HepG2 (cell line): ENCODE measurements around the gene TMEM273. TPM values are rescaled to one million over a fixed set of nuclear protein-coding genes. Genes with fewer than 3 reads are reported as not detected.

ENCODE experiments used
- ATAC-seq: fragments of 200-7000 bp; cut with Tn5 transposase; 3 replicates; pipeline ENCODE4 v1.9.1; 2020; ENCODE audit warnings: mild to moderate bottlenecking, moderate library complexity
- BruUV-seq: library from RNA; stranded (reverse); fragments of 400-500 nt; replicated peaks from 2 replicates; lab custom pipeline; 2021; lab: Mats Ljungman, UMichigan
- CTCF ChIA-PET: fragments of 300-600 bp; formaldehyde crosslinking; extraction: SDS; loops from one replicate; lab custom pipeline; 2021; ENCODE audit warnings: low total read pairs, inconsistent platforms, low intra/inter-chr PET ratio; lab: Yijun Ruan, JAX
- POLR2A ChIA-PET: fragments of 350-600 bp; sonication (Branson Sonifier 250); formaldehyde crosslinking; loops from one replicate; lab custom pipeline; 2020; ENCODE audit warnings: antibody characterized with exemption, inconsistent platforms; lab: Yijun Ruan, JAX
- DNase-seq: peaks from one replicate; pipeline ENCODE4 v3.0.0-alpha.2; 2015; ENCODE audit warnings: low spot score
- FAIRE-seq: peaks from 3 replicates; lab custom pipeline; 2011; peaks lifted over from hg19 to GRCh38; lab: Jason Lieb, UNC
- H2AFZ ChIP-seq: one replicate; pipeline ENCODE4 v1.6.1; 2011; ENCODE audit warnings: low read length, inconsistent platforms
- H3K27ac ChIP-seq: fragments of 300-600 bp; 3 replicates; pipeline ENCODE4 v1.8.0; 2011; ENCODE audit warnings: mixed run types, mild to moderate bottlenecking, mixed read lengths, low read length, inconsistent platforms; ENCODE audit not compliant: insufficient read depth; ENCODE audit errors: extremely low read length
- H3K27me3 ChIP-seq, 2 experiments: fragments of 200-600 bp in 1 of 2; 2 replicates in 1 of 2; 3 replicates in 1 of 2; pipeline versions ENCODE4 v1.6.0 to v1.8.0; 2011; ENCODE audit warnings: low read length in 2 of 2, mild to moderate bottlenecking in 2 of 2, moderate library complexity in 2 of 2, inconsistent platforms in 1 of 2; ENCODE audit not compliant: insufficient read depth in 2 of 2, control insufficient read depth in 1 of 2
- H3K36me3 ChIP-seq, 2 experiments: fragments of 200-600 bp in 1 of 2; replicated peaks in 1 of 2; 2 replicates in 1 of 2; 3 replicates in 1 of 2; pipeline versions ENCODE4 v1.5.1 to v1.8.0; 2011; ENCODE audit warnings: low read length in 2 of 2, inconsistent platforms in 1 of 2; ENCODE audit not compliant: insufficient read depth in 2 of 2, control insufficient read depth in 1 of 2
- H3K4me1 ChIP-seq: 2 replicates; pipeline ENCODE4 v1.5.1; 2012; ENCODE audit warnings: low read length, inconsistent platforms; ENCODE audit not compliant: insufficient read depth
- H3K4me2 ChIP-seq: 2 replicates; pipeline ENCODE4 v1.6.0; 2011; ENCODE audit warnings: low read depth, low read length, inconsistent platforms
- H3K4me3 ChIP-seq, 3 experiments: fragments of 200-600 bp in 1 of 3; sonication (generic), shearing (Covaris generic) in 1 of 3; replicated peaks in 1 of 3; 2 replicates each; pipeline ENCODE4 v1.5.1; 2011 to 2016; ENCODE audit warnings: low read length in 3 of 3, inconsistent platforms in 2 of 3, low read depth in 2 of 3, mild to moderate bottlenecking in 2 of 3, control low read depth in 1 of 3, mixed read lengths in 1 of 3; ENCODE audit not compliant: insufficient read depth in 1 of 3
- H3K79me2 ChIP-seq: one replicate; pipeline ENCODE4 v1.6.1; 2011; ENCODE audit warnings: low read length, inconsistent platforms; ENCODE audit not compliant: insufficient read depth
- H3K9ac ChIP-seq: 2 replicates; pipeline ENCODE4 v1.6.0; 2011; ENCODE audit warnings: mild to moderate bottlenecking, low read depth, low read length, inconsistent platforms; ENCODE audit not compliant: insufficient read depth
- H3K9me3 ChIP-seq: 2 replicates; pipeline ENCODE4 v1.5.1; 2012; ENCODE audit warnings: mild to moderate bottlenecking, low read length
- H4K20me1 ChIP-seq: 2 replicates; pipeline ENCODE4 v1.6.0; 2011; ENCODE audit warnings: inconsistent platforms, mild to moderate bottlenecking, low read length, moderate library complexity; ENCODE audit not compliant: insufficient read depth
- DPF2 ChIP-seq: sonication (generic); formaldehyde crosslinking; IDR thresholded peaks from 2 replicates; pipeline ENCODE4 v1.4.0; 2020; ENCODE audit warnings: mild to moderate bottlenecking, low read depth, missing genetic modification reagents, borderline replicate concordance
- HNRNPH1 ChIP-seq: fragments of 200-400 bp; formaldehyde crosslinking; optimal IDR thresholded peaks from 2 replicates; pipeline ENCODE3; 2017; ENCODE audit warnings: mild to moderate bottlenecking, low read depth, low read length
- HNRNPL ChIP-seq: fragments of 200-400 bp; formaldehyde crosslinking; IDR thresholded peaks from 2 replicates; pipeline ENCODE4 v1.6.1; 2017; ENCODE audit warnings: mild to moderate bottlenecking, low read depth, low read length
- MEIS2 ChIP-seq: sonication (generic); formaldehyde crosslinking; IDR thresholded peaks from 2 replicates; pipeline ENCODE4 v1.9.0; 2021; ENCODE audit warnings: mild to moderate bottlenecking, missing genetic modification reagents
- PHF21A ChIP-seq: sonication (generic); formaldehyde crosslinking; IDR thresholded peaks from 2 replicates; pipeline ENCODE4 v1.5.0; 2020; ENCODE audit warnings: mild to moderate bottlenecking, missing genetic modification reagents
- THAP8 ChIP-seq: sonication (generic); formaldehyde crosslinking; IDR thresholded peaks from 2 replicates; pipeline ENCODE4 v1.5.1; 2020; ENCODE audit warnings: missing genetic modification reagents, mild to moderate bottlenecking, borderline replicate concordance
- ZMYM4 ChIP-seq: sonication (generic); formaldehyde crosslinking; IDR thresholded peaks from 2 replicates; pipeline ENCODE4 v1.8.1; 2023; ENCODE audit warnings: mild to moderate bottlenecking, missing genetic modification reagents
- ZNF235 ChIP-seq: sonication (generic); formaldehyde crosslinking; IDR thresholded peaks from 2 replicates; pipeline ENCODE4 v1.8.1; 2023; ENCODE audit warnings: mild to moderate bottlenecking, missing genetic modification reagents, borderline replicate concordance
- ZNF292 ChIP-seq: sonication (generic); formaldehyde crosslinking; IDR thresholded peaks from 2 replicates; pipeline ENCODE4 v1.8.1; 2022; ENCODE audit warnings: mild to moderate bottlenecking, low read depth, missing genetic modification reagents, borderline replicate concordance
- ZNF318 ChIP-seq: sonication (generic); formaldehyde crosslinking; IDR thresholded peaks from 2 replicates; pipeline ENCODE4 v1.4.0; 2020; ENCODE audit warnings: mild to moderate bottlenecking, missing genetic modification reagents
- ZNF441 ChIP-seq: sonication (generic); formaldehyde crosslinking; IDR thresholded peaks from 2 replicates; pipeline ENCODE4 v1.7.0; 2021; ENCODE audit warnings: missing genetic modification reagents, borderline replicate concordance
- ZSCAN25 ChIP-seq: sonication (generic); formaldehyde crosslinking; IDR thresholded peaks from 2 replicates; pipeline ENCODE4 v1.8.0; 2022; ENCODE audit warnings: mild to moderate bottlenecking, missing genetic modification reagents
- WGBS: methylation state at CpG from one replicate; pipeline ENCODE4 v1.1.6; 2017; ENCODE audit warnings: low lambda C conversion rate; 5-methylcytosine and 5-hydroxymethylcytosine counted together
- in situ Hi-C: cut with HindIII; loops from 2 replicates; pipeline ENCODE4 v1.10.0; 2017; ENCODE audit warnings: low pct_unique_long_range_greater_than_20kb; ENCODE audit not compliant: extremely low pct_ligation_motif_present
- intact Hi-C: fragments of 100-400 bp; cut with micrococcal nuclease; formaldehyde crosslinking; loops from one replicate; pipeline ENCODE4 v1.10.0; 2022; ENCODE audit not compliant: unreplicated experiment
- polyA plus RNA-seq, 8 experiments: library from polyadenylated mRNA; depleted of rRNA in 3 of 8; stranded (reverse) in 7 of 8; unstranded in 1 of 8; fragments of >200 nt; fragmentation: Illumina TruSeq in 4 of 8; extraction: Trizol in 4 of 8; gene quantifications; 2 replicates each; pipeline versions ENCODE4 v1.2.1 to v1.2.3, GENCODE V29; 2011 to 2016; ENCODE audit warnings: low read depth in 4 of 8, missing spikeins in 1 of 8, mixed read lengths in 1 of 8; ENCODE audit not compliant: insufficient read depth in 1 of 8
- total RNA-seq, 5 experiments: library from RNA; depleted of rRNA; stranded (reverse); fragments of >200 nt; fragmentation: Illumina TruSeq; extraction: Trizol; gene quantifications; 2 replicates each; pipeline ENCODE4 v1.2.3, GENCODE V29; 2016; ENCODE audit warnings: low read depth in 1 of 5

TMEM273 gene
- total and polyA plus RNA-seq, 2 of the 13 experiments (the other 11 are each of a cell fraction or from before 2014, with no cell fraction given): not detected

- DNase-seq: no peak
- 25% methylated on average over 4 of the region's 7 CpGs for WGBS
- Histone ChIP-seq H3K27me3 (peaks cover 0 to 1% of the 10 kb centered on the region in 2 experiments; a peak in 3 of 5 replicates), H4K20me1 (no peaks in the 10 kb centered on the region), H3K79me2 (no peaks in the 10 kb centered on the region), H3K9ac (no peak overlapping the region), H3K36me3 (no peaks in the 10 kb centered on the region), H3K9me3 (no peaks in the 10 kb centered on the region), H2AFZ (no peak overlapping the region), H3K4me1 (no peaks in the 10 kb centered on the region), H3K27ac (no peak overlapping the region), H3K4me3 (no peak overlapping the region), H3K4me2 (no peak overlapping the region)
- in situ Hi-C loops (no loop called here), intact Hi-C loops (no loop called here)
- no peak for FAIRE-seq
- no TSS peak for BruUV-seq
- no peak for ATAC-seq
- ChIA-PET CTCF (no interaction called here), POLR2A (no interaction called here)
- TF ChIP-seq ZNF318 (CRISPR knock-in tag) (no peak), ZNF235 (CRISPR knock-in tag) (no peak), DPF2 (CRISPR knock-in tag) (no peak), ZSCAN25 (CRISPR knock-in tag) (no peak), MEIS2 (CRISPR knock-in tag) (no peak), ZMYM4 (no peak), HNRNPH1 (no peak), ZNF441 (no peak), THAP8 (CRISPR knock-in tag) (no peak), PHF21A (no peak), HNRNPL (no peak), ZNF292 (no peak)
Observed at GRCh38 chr10:49138361-49138891, 49.8 kb downstream of the TMEM273 start.
